Fibroblast of lung (primary cell): ENCODE data around the gene KCTD15. TPM values are rescaled to one million over a fixed set of nuclear protein-coding genes. Genes with fewer than 3 reads are reported as not detected.

ENCODE experiments used
- DNase-seq, 2 donors: peaks; one replicate each; pipeline versions ENCODE4 v3.0.0 to v3.0.0-alpha.2; 2010; ENCODE audit warnings: low read depth in 2 of 2
- H2AFZ ChIP-seq: 2 replicates; pipeline ENCODE4 v1.5.1; 2012; ENCODE audit warnings: low read length, control low read depth, inconsistent platforms
- H3K27ac ChIP-seq: 2 replicates; pipeline ENCODE4 v1.5.1; 2011; ENCODE audit warnings: low read length, control low read depth; ENCODE audit not compliant: insufficient read depth
- H3K27me3 ChIP-seq: 2 replicates; pipeline ENCODE4 v1.5.1; 2011; ENCODE audit warnings: mild to moderate bottlenecking, low read length; ENCODE audit not compliant: control insufficient read depth, insufficient read depth
- H3K36me3 ChIP-seq: 2 replicates; pipeline ENCODE4 v1.5.1; 2011; ENCODE audit warnings: low read length; ENCODE audit not compliant: control insufficient read depth, insufficient read depth
- H3K4me1 ChIP-seq: 2 replicates; pipeline ENCODE4 v1.5.1; 2011; ENCODE audit warnings: low read length; ENCODE audit not compliant: control insufficient read depth, insufficient read depth; ENCODE audit errors: extremely low read depth
- H3K4me2 ChIP-seq: 2 replicates; pipeline ENCODE4 v1.5.1; 2011; ENCODE audit warnings: low read length, control low read depth; ENCODE audit not compliant: insufficient read depth; ENCODE audit errors: extremely low read depth
- H3K4me3 ChIP-seq, 4 experiments: fragments of 200-600 bp in 1 of 4; sonication (generic) in 1 of 4; replicated peaks in 1 of 4; 2 replicates each; pipeline ENCODE4 v1.5.1; 2011 to 2016; ENCODE audit warnings: low read length in 4 of 4, low read depth in 3 of 4, mild to moderate bottlenecking in 3 of 4, control low read depth in 2 of 4, inconsistent platforms in 1 of 4, mixed read lengths in 1 of 4; ENCODE audit not compliant: insufficient read depth in 1 of 4; ENCODE audit errors: control extremely low read depth in 1 of 4
- H3K79me2 ChIP-seq: 2 replicates; pipeline ENCODE4 v1.5.1; 2012; ENCODE audit warnings: mild to moderate bottlenecking, low read length, inconsistent platforms; ENCODE audit not compliant: control insufficient read depth, insufficient read depth
- H3K9ac ChIP-seq: 2 replicates; pipeline ENCODE4 v1.5.1; 2011; ENCODE audit warnings: mild to moderate bottlenecking, low read length, control low read depth; ENCODE audit not compliant: insufficient read depth
- H3K9me3 ChIP-seq: 2 replicates; pipeline ENCODE4 v1.5.1; 2012; ENCODE audit warnings: low read depth, low read length; ENCODE audit not compliant: control insufficient read depth, insufficient read depth
- H4K20me1 ChIP-seq: 2 replicates; pipeline ENCODE4 v1.5.1; 2011; ENCODE audit warnings: low read length; ENCODE audit not compliant: control insufficient read depth, insufficient read depth; ENCODE audit errors: extremely low read depth
- CTCF ChIP-seq, 2 donors: IDR thresholded peaks in 1 of 2; conservative IDR thresholded peaks in 1 of 2; 1 replicate in 1 of 2; 2 replicates in 1 of 2; pipeline ENCODE4 v1.5.1; 2011 to 2012; ENCODE audit warnings: low read length in 2 of 2, control low read depth in 1 of 2, inconsistent platforms in 1 of 2, low read depth in 1 of 2, mild to moderate bottlenecking in 1 of 2
- EZH2 ChIP-seq: IDR thresholded peaks from 2 replicates; pipeline ENCODE4 v1.5.1; 2012; ENCODE audit warnings: low read length, control low read depth, mild to moderate bottlenecking; ENCODE audit errors: missing control alignments
- polyA plus RNA-seq, 2 donors: library from polyadenylated mRNA; depleted of rRNA in 1 of 2; stranded (reverse) in 1 of 2; unstranded in 1 of 2; fragments of >200 nt; gene quantifications; 2 replicates each; pipeline ENCODE4 v1.2.1, GENCODE V29; 2011 to 2012; ENCODE audit warnings: missing spikeins in 1 of 2
- total RNA-seq: library from RNA; depleted of rRNA; stranded (reverse); fragments of >200 nt; gene quantifications from 2 replicates; pipeline ENCODE4 v1.2.1, GENCODE V29; 2014

The KCTD15 gene
- total and polyA plus RNA-seq, 2 donors (not counting 1 experiment from before 2014, with no cell fraction given) = 3.3 to 9.7 TPM

- H4K20me1 ChIP-seq = no peaks in the 10 kb centered on the region
- no peak for DNase-seq
- H3K36me3 ChIP-seq = no peaks in the 10 kb centered on the region
- H3K4me3 ChIP-seq = no peak overlapping the region
- H2AFZ ChIP-seq = no peak overlapping the region
- H3K4me1 ChIP-seq = no peaks in the 10 kb centered on the region
- no peaks in the 10 kb centered on the region for H3K9me3 ChIP-seq
- H3K27me3 ChIP-seq = no peaks in the 10 kb centered on the region
- no peak overlapping the region for H3K4me2 ChIP-seq
- no peak overlapping the region for H3K9ac ChIP-seq
- no peaks in the 10 kb centered on the region for H3K79me2 ChIP-seq
- TF ChIP-seq EZH2 = no peak
- no peak for TF ChIP-seq CTCF (conservative IDR thresholded peaks at IDR 0.05 in 1 of 2, IDR thresholded peaks at IDR 0.05 in 1 of 2; ENCODE audit: low read depth in 1 of 2, low read length in 2 of 2)
- no peak overlapping the region for H3K27ac ChIP-seq
These were observed 3.5 kb downstream of the KCTD15 start for GRCh38 chr19:33800012-33800680.

GRCh38 chr19:33801411-33801810 is 4.7 kb downstream of the KCTD15 start:
- DNase-seq = no peak
- Histone ChIP-seq H3K27ac (no peak overlapping the region), H2AFZ (no peak overlapping the region)

GRCh38 chr19:33802001-33802400 is 5.3 kb downstream of the KCTD15 start:
- TF ChIP-seq CTCF (conservative IDR thresholded peaks at IDR 0.05 in 1 of 2, IDR thresholded peaks at IDR 0.05 in 1 of 2; ENCODE audit: low read depth in 1 of 2, low read length in 2 of 2) = no peak
- H4K20me1 ChIP-seq = no peaks in the 10 kb centered on the region
- no peaks in the 10 kb centered on the region for H3K79me2 ChIP-seq
- no peaks in the 10 kb centered on the region for H3K27me3 ChIP-seq
- DNase-seq = no peak
- no peaks in the 10 kb centered on the region for H3K9me3 ChIP-seq
- H2AFZ ChIP-seq = no peak overlapping the region
- no peak overlapping the region for H3K9ac ChIP-seq
- no peaks in the 10 kb centered on the region for H3K36me3 ChIP-seq
- H3K4me3 ChIP-seq = no peak overlapping the region
- no peaks in the 10 kb centered on the region for H3K4me1 ChIP-seq
- no peak overlapping the region for H3K27ac ChIP-seq
- no peak overlapping the region for H3K4me2 ChIP-seq

More at GRCh38 chr19:33801411-33801810, 4.7 kb downstream of the KCTD15 start:
- Histone ChIP-seq H3K36me3 (no peaks in the 10 kb centered on the region), H3K4me2 (no peak overlapping the region), H3K27me3 (no peaks in the 10 kb centered on the region), H3K4me3 (no peak overlapping the region), H3K9ac (no peak overlapping the region), H4K20me1 (no peaks in the 10 kb centered on the region), H3K79me2 (no peaks in the 10 kb centered on the region), H3K4me1 (no peaks in the 10 kb centered on the region), H3K9me3 (no peaks in the 10 kb centered on the region)
- TF ChIP-seq CTCF (conservative IDR thresholded peaks at IDR 0.05 in 1 of 2, IDR thresholded peaks at IDR 0.05 in 1 of 2; ENCODE audit: low read depth in 1 of 2, low read length in 2 of 2) (no peak), EZH2 (no peak)
